ENCODE measurements around the gene CEP295NL. TPM values are rescaled to one million over a fixed set of nuclear protein-coding genes. Genes with fewer than 3 reads are reported as not detected.

Gene CEP295NL
- total RNA-seq, 2 donors from 2014 or later: 1.3 to 3.1 TPM

- DNase-seq: no peak
- Histone ChIP-seq H3K27ac (peak overlapping the region; percentile 51 to 89 (median 84)), H3K36me3 (replicated peaks in 1 of 2; ENCODE audit: insufficient read depth in 1 of 2, low read depth in 2 of 2) (no peaks in the 10 kb centered on the region), H3K9me3 (no peaks in the 10 kb centered on the region), H3K4me3 (no peak overlapping the region), H3K27me3 (no peaks in the 10 kb centered on the region), H3K4me1 (peaks cover 77% of the 10 kb centered on the region)
- no peak for ATAC-seq
- intact Hi-C loops (cut with DNase I): no loop called here
- no peak for TF ChIP-seq POLR2A (IDR thresholded peaks at IDR 0.05)
- TF ChIP-seq, protein P1, sequence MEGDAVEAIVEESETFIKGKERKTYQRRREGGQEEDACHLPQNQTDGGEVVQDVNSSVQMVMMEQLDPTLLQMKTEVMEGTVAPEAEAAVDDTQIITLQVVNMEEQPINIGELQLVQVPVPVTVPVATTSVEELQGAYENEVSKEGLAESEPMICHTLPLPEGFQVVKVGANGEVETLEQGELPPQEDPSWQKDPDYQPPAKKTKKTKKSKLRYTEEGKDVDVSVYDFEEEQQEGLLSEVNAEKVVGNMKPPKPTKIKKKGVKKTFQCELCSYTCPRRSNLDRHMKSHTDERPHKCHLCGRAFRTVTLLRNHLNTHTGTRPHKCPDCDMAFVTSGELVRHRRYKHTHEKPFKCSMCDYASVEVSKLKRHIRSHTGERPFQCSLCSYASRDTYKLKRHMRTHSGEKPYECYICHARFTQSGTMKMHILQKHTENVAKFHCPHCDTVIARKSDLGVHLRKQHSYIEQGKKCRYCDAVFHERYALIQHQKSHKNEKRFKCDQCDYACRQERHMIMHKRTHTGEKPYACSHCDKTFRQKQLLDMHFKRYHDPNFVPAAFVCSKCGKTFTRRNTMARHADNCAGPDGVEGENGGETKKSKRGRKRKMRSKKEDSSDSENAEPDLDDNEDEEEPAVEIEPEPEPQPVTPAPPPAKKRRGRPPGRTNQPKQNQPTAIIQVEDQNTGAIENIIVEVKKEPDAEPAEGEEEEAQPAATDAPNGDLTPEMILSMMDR (IDR thresholded peaks at IDR 0.05): no peak
- 62 to 66% methylated on average over 18 to 20 of the region's 20 CpGs for WGBS, 2 donors
Measured at GRCh38 chr17:78919861-78920450, 17.0 kb upstream of the CEP295NL start.

DNA sequence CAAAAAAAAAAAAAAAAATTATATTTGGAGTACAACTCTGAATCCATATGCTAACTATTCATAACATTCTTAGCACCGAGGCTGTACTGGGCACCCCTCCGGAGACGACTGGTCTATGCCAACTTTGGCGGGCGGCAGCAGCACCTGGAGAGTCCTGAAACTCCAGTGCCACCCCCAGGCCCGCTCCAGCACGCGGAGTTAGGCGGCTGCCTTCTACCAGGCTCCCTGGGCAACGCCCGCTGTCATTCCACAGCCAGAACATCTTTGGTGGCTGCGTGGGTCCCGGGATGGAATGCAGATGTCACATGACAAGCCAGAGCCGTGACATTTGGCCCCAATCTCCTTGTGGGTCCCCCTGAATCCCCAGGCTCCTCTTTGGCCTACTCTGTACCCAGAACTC, 16.0 kb upstream of the CEP295NL start:
- Histone ChIP-seq H3K4me1 (peaks cover 79% of the 10 kb centered on the region), H3K4me3 (no peak overlapping the region), H3K27ac (peak overlapping the region in 3 of 4 donors; percentile 82 to 89 (median 87)), H3K9me3 (no peaks in the 10 kb centered on the region), H3K27me3 (no peaks in the 10 kb centered on the region), H3K36me3 (replicated peaks in 1 of 2; ENCODE audit: insufficient read depth in 1 of 2, low read depth in 2 of 2) (no peaks in the 10 kb centered on the region)
- peak in 2 of 4 donors; percentile 27 to 41 for DNase-seq
- TF ChIP-seq POLR2A (IDR thresholded peaks at IDR 0.05): no peak
- TF ChIP-seq, protein P1 (IDR thresholded peaks at IDR 0.05): no peak
- WGBS, 2 donors: 54 to 72% methylated on average over 12 to 14 of the region's 14 CpGs
- no peak for ATAC-seq
- intact Hi-C loops (cut with DNase I): no loop called here

- WGBS, 2 donors: 75 to 82% methylated on average over 21 of the region's 21 CpGs
- peak overlapping the region in 3 of 4 donors; percentile 20 to 89 (median 87) for H3K27ac ChIP-seq
Measured at GRCh38 chr17:78917451-78918275, 14.7 kb upstream of the CEP295NL start.

DNA sequence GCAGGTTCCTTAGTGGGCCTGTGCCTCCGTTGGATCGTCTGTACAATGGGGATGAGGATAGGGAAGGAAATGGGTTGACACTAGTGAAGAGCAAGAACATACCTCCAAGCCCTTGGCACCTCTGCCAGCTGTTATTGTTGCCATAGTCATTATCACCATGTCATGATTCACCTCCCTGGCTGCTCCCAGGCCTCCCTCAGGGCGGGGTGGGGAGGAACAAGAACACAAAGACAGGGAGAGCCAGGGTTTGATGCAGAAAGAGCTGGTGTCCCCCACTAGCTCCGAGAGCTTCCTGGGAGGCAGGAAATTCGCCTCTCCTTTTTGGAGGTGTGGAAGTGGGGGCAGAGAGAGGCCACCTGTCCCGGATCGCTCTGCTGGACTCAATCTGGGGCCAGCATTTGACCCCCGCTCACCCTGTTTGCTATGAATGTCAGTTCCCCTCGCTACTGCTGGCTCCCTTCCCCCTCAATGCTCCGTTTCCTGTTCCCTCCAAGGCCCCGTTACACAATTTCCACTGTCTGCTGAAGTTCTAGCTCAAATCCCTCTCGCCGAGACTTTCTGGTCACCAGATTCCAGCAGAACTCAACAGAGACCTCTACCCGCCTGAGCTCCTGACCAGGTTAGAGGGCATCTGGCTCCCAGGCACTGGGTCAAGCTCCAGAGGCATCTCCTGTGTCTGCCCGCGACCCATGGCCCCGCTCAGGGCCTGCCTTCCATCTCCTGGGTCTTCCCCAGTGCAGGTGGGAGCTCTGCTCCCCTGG, 13.1 kb upstream of the CEP295NL start:
- DNase-seq (peak in 3 of 4 donors; percentile 34 to 66 (median 43)), ATAC-seq (no peak)
- H3K36me3 ChIP-seq (replicated peaks in 1 of 2; ENCODE audit: insufficient read depth in 1 of 2, low read depth in 2 of 2): no peaks in the 10 kb centered on the region
- H3K9me3 ChIP-seq: no peaks in the 10 kb centered on the region
- intact Hi-C loops (cut with DNase I): no loop called here
- WGBS, 2 donors: 58 to 76% methylated on average over 15 to 17 of the region's 17 CpGs
- no peaks in the 10 kb centered on the region for H3K27me3 ChIP-seq
- peak in 2 of 3 donors; percentile 11 to 25 for TF ChIP-seq POLR2A (IDR thresholded peaks at IDR 0.05)
- TF ChIP-seq, protein P1 (IDR thresholded peaks at IDR 0.05): no peak
- H3K27ac ChIP-seq: peak overlapping the region in 3 of 4 donors; percentile 43 to 71 (median 62)
- peaks cover 69% of the 10 kb centered on the region for H3K4me1 ChIP-seq
- no peak overlapping the region for H3K4me3 ChIP-seq

More at GRCh38 chr17:78917451-78918275, 14.7 kb upstream of the CEP295NL start:
- Histone ChIP-seq H3K36me3 (replicated peaks in 1 of 2; ENCODE audit: insufficient read depth in 1 of 2, low read depth in 2 of 2) (no peaks in the 10 kb centered on the region), H3K27me3 (no peaks in the 10 kb centered on the region), H3K4me3 (no peak overlapping the region), H3K9me3 (no peaks in the 10 kb centered on the region), H3K4me1 (peaks cover 69% of the 10 kb centered on the region)
- DNase-seq (no peak), ATAC-seq (no peak)
- TF ChIP-seq, protein P1 (IDR thresholded peaks at IDR 0.05): no peak
- no peak for TF ChIP-seq POLR2A (IDR thresholded peaks at IDR 0.05)
- intact Hi-C loops (cut with DNase I): no loop called here
